Mucosa of rectum (tissue), 2 donors: ENCODE results near the gene PALLD.

Experiments used
- H3K27ac ChIP-seq, 2 donors: one replicate each; pipeline ENCODE4 v1.7.0; 2013; ENCODE audit warnings: inconsistent platforms in 2 of 2, low read depth in 2 of 2, low read length in 2 of 2
- H3K27me3 ChIP-seq, 2 donors: one replicate each; pipeline ENCODE4 v1.7.0; 2013; ENCODE audit warnings: low read length in 2 of 2; ENCODE audit not compliant: control insufficient read depth in 2 of 2, insufficient read depth in 2 of 2
- H3K36me3 ChIP-seq, 2 donors: one replicate each; pipeline ENCODE4 v1.7.0; 2013; ENCODE audit warnings: low read length in 2 of 2; ENCODE audit not compliant: control insufficient read depth in 2 of 2, insufficient read depth in 2 of 2
- H3K4me1 ChIP-seq, 2 donors: one replicate each; pipeline ENCODE4 v1.7.0; 2013; ENCODE audit warnings: low read length in 2 of 2, mild to moderate bottlenecking in 1 of 2; ENCODE audit not compliant: control insufficient read depth in 2 of 2, insufficient read depth in 2 of 2
- H3K4me3 ChIP-seq, 2 donors: one replicate each; pipeline ENCODE4 v1.7.0; 2013; ENCODE audit warnings: low read length in 2 of 2
- H3K9ac ChIP-seq, 2 donors: one replicate each; pipeline ENCODE4 v1.7.0; 2013; ENCODE audit warnings: low read length in 2 of 2, low read depth in 1 of 2, mild to moderate bottlenecking in 1 of 2
- H3K9me3 ChIP-seq, 2 donors: one replicate each; pipeline ENCODE4 v1.7.0; 2013; ENCODE audit warnings: low read length in 2 of 2; ENCODE audit not compliant: control insufficient read depth in 2 of 2
- donor health status: healthy.
- donor health status: Normal muscosa, but diverticular disease.

PALLD gene

DNA sequence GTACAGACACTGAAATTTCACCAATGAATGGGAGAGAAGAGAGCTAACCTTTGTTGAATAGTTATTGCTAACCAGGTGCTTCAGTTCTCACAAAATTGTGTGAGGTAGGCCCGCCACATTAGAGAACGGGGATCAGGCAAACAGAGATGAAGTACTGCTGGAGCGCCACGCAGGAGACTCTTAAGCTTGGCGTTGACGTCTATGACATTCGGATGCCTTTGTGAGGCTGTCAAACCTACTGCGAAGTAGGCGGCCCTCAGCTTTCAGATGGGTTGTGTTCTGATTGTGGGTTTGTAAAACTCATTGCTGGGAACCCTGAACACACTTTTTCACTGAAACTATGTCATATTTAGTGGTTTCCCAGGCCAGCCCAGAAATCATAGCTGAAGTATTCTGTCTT lies 339.6 kb downstream of the PALLD start:
- H3K27ac ChIP-seq = peak overlapping the region in 1 of 2 donors; percentile 9
- H3K9ac ChIP-seq = no peak overlapping the region
- H3K27me3 ChIP-seq = no peaks in the 10 kb centered on the region
- H3K4me1 ChIP-seq = peaks cover 9 to 14% of the 10 kb centered on the region in 2 donors
- H3K9me3 ChIP-seq = no peaks in the 10 kb centered on the region
- H3K4me3 ChIP-seq = no peak overlapping the region
- peaks cover 3 to 4% of the 10 kb centered on the region in 2 donors for H3K36me3 ChIP-seq

- Histone ChIP-seq H3K27ac (peak overlapping the region in 1 of 2 donors; percentile 16), H3K27me3 (no peaks in the 10 kb centered on the region), H3K9ac (no peak overlapping the region), H3K4me1 (peaks cover 3 to 5% of the 10 kb centered on the region in 2 donors), H3K36me3 (peaks cover 3 to 4% of the 10 kb centered on the region in 2 donors), H3K4me3 (no peak overlapping the region), H3K9me3 (no peaks in the 10 kb centered on the region)
Observed at GRCh38 chr4:168837922-168838321, 341.1 kb downstream of the PALLD start.

- Histone ChIP-seq H3K36me3 (peaks cover 3 to 6% of the 10 kb centered on the region in 2 donors), H3K27ac (peak overlapping the region; percentile 52 to 69), H3K4me3 (no peak overlapping the region), H3K9ac (no peak overlapping the region), H3K4me1 (peaks cover 0 to 4% of the 10 kb centered on the region in 2 donors), H3K27me3 (no peaks in the 10 kb centered on the region), H3K9me3 (no peaks in the 10 kb centered on the region)
Observed at GRCh38 chr4:168839758-168840391, 343.0 kb downstream of the PALLD start.

DNA sequence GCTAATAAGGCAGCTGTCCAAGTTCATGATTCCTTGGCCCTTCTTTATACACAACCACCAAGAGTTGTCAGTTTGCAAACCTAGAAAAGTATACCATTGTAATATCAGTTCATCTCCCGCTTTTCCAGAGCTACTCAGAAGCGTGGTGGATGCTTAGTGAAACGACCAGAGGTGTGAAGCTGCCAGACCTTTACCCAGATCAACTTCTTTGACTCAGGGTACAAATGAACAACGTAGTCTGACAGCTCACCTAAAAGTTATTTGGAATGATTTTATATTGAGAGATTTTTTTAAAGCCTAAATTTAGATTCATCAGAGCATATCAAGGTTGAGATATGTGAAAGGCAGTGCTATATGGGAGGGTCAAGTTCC lies 343.5 kb downstream of the PALLD start:
- Histone ChIP-seq H3K9me3 (no peaks in the 10 kb centered on the region), H3K27ac (peak overlapping the region in 1 of 2 donors; percentile 37), H3K9ac (no peak overlapping the region), H3K4me3 (no peak overlapping the region), H3K36me3 (peaks cover 3 to 6% of the 10 kb centered on the region in 2 donors), H3K27me3 (no peaks in the 10 kb centered on the region), H3K4me1 (peaks cover 0 to 4% of the 10 kb centered on the region in 2 donors)

DNA sequence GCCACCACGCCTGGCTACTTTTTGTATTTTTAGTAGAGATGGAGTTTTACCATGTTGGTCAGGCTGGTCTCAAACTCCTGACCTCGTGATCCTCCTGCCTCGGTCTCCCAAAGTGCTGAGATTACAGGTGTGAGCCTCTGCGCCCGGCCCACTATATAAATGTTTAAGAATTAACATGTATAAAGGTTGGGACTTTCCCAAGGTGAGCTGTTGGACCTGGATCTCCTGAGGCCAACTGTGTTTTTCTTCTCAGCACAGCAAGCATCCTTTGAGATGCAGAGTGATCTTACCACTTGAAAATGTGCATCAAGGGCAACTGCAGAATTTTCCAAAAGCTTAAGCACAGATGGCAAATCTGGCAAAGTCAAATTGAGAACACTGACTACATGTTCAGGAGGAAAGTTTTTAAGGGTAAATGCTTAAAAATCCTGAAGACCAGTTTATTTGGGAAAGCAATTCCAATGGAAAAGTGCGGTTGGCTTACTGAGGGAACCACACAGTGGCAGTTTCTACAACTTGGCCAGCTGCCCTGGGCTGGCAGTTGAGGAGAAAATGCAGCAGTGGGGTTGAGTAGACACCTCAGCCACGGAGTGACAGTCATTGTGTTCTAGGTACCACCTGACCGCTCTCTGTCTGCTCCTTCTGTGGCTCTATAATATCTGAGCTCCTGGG lies 344.3 kb downstream of the PALLD start:
- H3K36me3 ChIP-seq = peaks cover 3 to 6% of the 10 kb centered on the region in 2 donors
- no peaks in the 10 kb centered on the region for H3K27me3 ChIP-seq
- H3K4me3 ChIP-seq = no peak overlapping the region
- H3K4me1 ChIP-seq = peaks cover 0 to 4% of the 10 kb centered on the region in 2 donors
- no peaks in the 10 kb centered on the region for H3K9me3 ChIP-seq
- peak overlapping the region in 1 of 2 donors; percentile 50 for H3K27ac ChIP-seq
- peak overlapping the region in 1 of 2 donors; percentile 1 for H3K9ac ChIP-seq

- H3K36me3 ChIP-seq = peaks cover 3 to 6% of the 10 kb centered on the region in 2 donors
- no peaks in the 10 kb centered on the region for H3K9me3 ChIP-seq
- H3K27ac ChIP-seq = peak overlapping the region in 1 of 2 donors; percentile 50
- H3K4me3 ChIP-seq = no peak overlapping the region
- H3K27me3 ChIP-seq = no peaks in the 10 kb centered on the region
- peak overlapping the region in 1 of 2 donors; percentile 1 for H3K9ac ChIP-seq
- peaks cover 0 to 4% of the 10 kb centered on the region in 2 donors for H3K4me1 ChIP-seq
Observed at GRCh38 chr4:168841672-168842019, 344.8 kb downstream of the PALLD start.

DNA sequence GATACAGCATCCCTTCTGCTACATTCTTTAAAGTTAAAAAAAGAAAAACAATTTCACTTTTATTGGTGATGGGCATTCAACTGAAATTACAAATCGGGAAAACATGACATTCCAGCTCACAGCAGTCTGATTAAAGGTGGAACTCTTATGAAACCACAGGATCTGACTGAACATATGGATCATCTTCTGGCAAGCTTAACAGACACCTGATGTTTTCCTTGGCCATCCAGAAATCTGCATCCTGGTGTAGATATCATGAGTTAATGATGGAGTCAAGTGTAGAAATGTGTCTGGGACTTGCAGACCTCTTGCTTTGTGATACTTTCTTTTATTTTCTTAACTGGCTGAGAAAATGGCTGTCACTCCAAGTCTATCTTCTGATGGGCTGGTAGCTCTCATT lies 345.3 kb downstream of the PALLD start:
- peaks cover 3% of the 10 kb centered on the region in 2 donors for H3K36me3 ChIP-seq
- H3K4me3 ChIP-seq = no peak overlapping the region
- peaks cover 0 to 2% of the 10 kb centered on the region in 2 donors for H3K4me1 ChIP-seq
- no peaks in the 10 kb centered on the region for H3K27me3 ChIP-seq
- no peaks in the 10 kb centered on the region for H3K9me3 ChIP-seq
- peak overlapping the region in 1 of 2 donors; percentile 27 for H3K27ac ChIP-seq
- H3K9ac ChIP-seq = no peak overlapping the region

GRCh38 chr4:168843635-168844034 lies 346.8 kb downstream of the PALLD start:
- Histone ChIP-seq H3K9ac (no peak overlapping the region), H3K4me3 (no peak overlapping the region), H3K36me3 (peaks cover 0 to 3% of the 10 kb centered on the region in 2 donors), H3K4me1 (peaks cover 0 to 6% of the 10 kb centered on the region in 2 donors), H3K27ac (peak overlapping the region in 1 of 2 donors; percentile 30), H3K27me3 (no peaks in the 10 kb centered on the region), H3K9me3 (no peaks in the 10 kb centered on the region)

GRCh38 chr4:168844353-168845049 lies 347.6 kb downstream of the PALLD start:
- no peak overlapping the region for H3K4me3 ChIP-seq
- H3K36me3 ChIP-seq = peaks cover 0 to 3% of the 10 kb centered on the region in 2 donors
- H3K9ac ChIP-seq = no peak overlapping the region
- H3K27ac ChIP-seq = peak overlapping the region; percentile 28 to 58
- H3K9me3 ChIP-seq = no peaks in the 10 kb centered on the region
- H3K27me3 ChIP-seq = no peaks in the 10 kb centered on the region
- H3K4me1 ChIP-seq = peaks cover 0 to 10% of the 10 kb centered on the region in 2 donors

- H3K9ac ChIP-seq = no peak overlapping the region
- no peaks in the 10 kb centered on the region for H3K9me3 ChIP-seq
- H3K27me3 ChIP-seq = no peaks in the 10 kb centered on the region
- peaks cover 0 to 8% of the 10 kb centered on the region in 2 donors for H3K4me1 ChIP-seq
- peaks cover 0 to 3% of the 10 kb centered on the region in 2 donors for H3K36me3 ChIP-seq
- H3K4me3 ChIP-seq = no peak overlapping the region
- H3K27ac ChIP-seq = peak overlapping the region in 1 of 2 donors; percentile 3
Observed at GRCh38 chr4:168845897-168846296, 349.0 kb downstream of the PALLD start.
